HFFc6 (cell line): ENCODE results near the gene KLF4. TPM values are rescaled to one million over a fixed set of nuclear protein-coding genes. Genes with fewer than 3 reads are reported as not detected.
A peak's percentile ranks its signal among the peaks of the same experiment; 100 is the strongest.
"Not testable (repeated sequence)": the region's sequence is repeated elsewhere in the genome, so short reads cannot be mapped to it uniquely, and the experiment has no call there.

ENCODE experiments used
- DNase-seq: peaks from one replicate; pipeline ENCODE4 v3.0.0-alpha.2; 2018
- H3K27ac Mint-ChIP-seq: 2 replicates; pipeline ENCODE4 v1.8.0; 2020; ENCODE audit warnings: mild to moderate bottlenecking, mixed read lengths
- H3K27me3 Mint-ChIP-seq: 2 replicates; pipeline ENCODE4 v1.8.0; 2021; ENCODE audit warnings: mild to moderate bottlenecking, moderate library complexity, mixed read lengths; ENCODE audit not compliant: insufficient read depth
- H3K36me3 Mint-ChIP-seq: 2 replicates; pipeline ENCODE4 v1.8.0; 2021; ENCODE audit warnings: low read depth, mixed read lengths
- H3K4me1 Mint-ChIP-seq: 2 replicates; pipeline ENCODE4 v1.8.0; 2020; ENCODE audit warnings: low read depth, mixed read lengths
- H3K4me3 Mint-ChIP-seq: 2 replicates; pipeline ENCODE4 v1.8.0; 2020; ENCODE audit warnings: mild to moderate bottlenecking, moderate library complexity, mixed read lengths
- H3K9me3 Mint-ChIP-seq: 2 replicates; pipeline ENCODE4 v1.8.0; 2020; ENCODE audit warnings: mild to moderate bottlenecking, mixed read lengths
- CTCF ChIP-seq: fragments of 200-600 bp; sonication (generic); IDR thresholded peaks from 2 replicates; pipeline ENCODE4 v1.5.0; 2021; ENCODE audit warnings: antibody characterized with exemption, mild to moderate bottlenecking
- total RNA-seq, 6 experiments: library from RNA; stranded (reverse); fragmentation: NEBNext Ultra II Directional; extraction: Animal tissue kit (Norgen Biotek cat#: 25700); gene quantifications; 2 replicates in 1 of 6; 3 replicates in 5 of 6; pipeline ENCODE4 v1.2.3, GENCODE V29; 2021

Gene KLF4
- total RNA-seq, 6 experiments from 2014 or later: 1.3 to 3.3 (median 2.4) TPM

GRCh38 chr9:107502464-107502863 lies 12.9 kb upstream of the KLF4 start:
- peaks cover 6% of the 10 kb centered on the region for H3K9me3 Mint-ChIP-seq
- TF ChIP-seq CTCF: no peak
- H3K36me3 Mint-ChIP-seq: no peaks in the 10 kb centered on the region
- peaks cover 14% of the 10 kb centered on the region for H3K4me1 Mint-ChIP-seq
- H3K4me3 Mint-ChIP-seq: no peak overlapping the region
- no peak overlapping the region for H3K27ac Mint-ChIP-seq
- H3K27me3 Mint-ChIP-seq: no peaks in the 10 kb centered on the region; the same call in none of the 2 replicates
- DNase-seq: no peak

GRCh38 chr9:107500421-107501200 lies 11.0 kb upstream of the KLF4 start:
- not testable (repeated sequence) for H3K4me3 Mint-ChIP-seq, H3K36me3 Mint-ChIP-seq, H3K9me3 Mint-ChIP-seq, DNase-seq, H3K27me3 Mint-ChIP-seq, H3K27ac Mint-ChIP-seq
- peaks cover 14% of the 10 kb centered on the region for H3K4me1 Mint-ChIP-seq

GRCh38 chr9:107496976-107497375 lies 7.4 kb upstream of the KLF4 start:
- Mint-ChIP-seq H3K9me3 (no peaks in the 10 kb centered on the region), H3K36me3 (no peaks in the 10 kb centered on the region), H3K4me3 (no peak overlapping the region), H3K4me1 (no peaks in the 10 kb centered on the region; the same call in 1 of the 2 replicates), H3K27me3 (peaks cover 9% of the 10 kb centered on the region), H3K27ac (no peak overlapping the region)
- no peak for TF ChIP-seq CTCF
- no peak for DNase-seq

GRCh38 chr9:107492381-107492970 lies 2.9 kb upstream of the KLF4 start:
- no peak for TF ChIP-seq CTCF
- peaks cover 14% of the 10 kb centered on the region for H3K27me3 Mint-ChIP-seq

GRCh38 chr9:107491081-107492053 lies 1.8 kb upstream of the KLF4 start:
- Mint-ChIP-seq H3K27me3 (peaks cover 15% of the 10 kb centered on the region), H3K4me1 (peaks cover 12% of the 10 kb centered on the region), H3K36me3 (no peaks in the 10 kb centered on the region), H3K9me3 (no peaks in the 10 kb centered on the region), H3K27ac (no peak overlapping the region), H3K4me3 (peak overlapping the region; percentile 94)
- TF ChIP-seq CTCF: no peak
- no peak for DNase-seq

More at GRCh38 chr9:107492381-107492970, 2.9 kb upstream of the KLF4 start:
- H3K27ac Mint-ChIP-seq: no peak overlapping the region
- H3K9me3 Mint-ChIP-seq: no peaks in the 10 kb centered on the region
- H3K36me3 Mint-ChIP-seq: no peaks in the 10 kb centered on the region
- DNase-seq: no peak
- peaks cover 12% of the 10 kb centered on the region for H3K4me1 Mint-ChIP-seq
- no peak overlapping the region for H3K4me3 Mint-ChIP-seq

GRCh38 chr9:107490606-107490970 lies 1.0 kb upstream of the KLF4 start:
- peaks cover 12% of the 10 kb centered on the region for H3K4me1 Mint-ChIP-seq
- not testable (repeated sequence) for H3K36me3 Mint-ChIP-seq, DNase-seq, H3K9me3 Mint-ChIP-seq
- peak overlapping the region; percentile 94 for H3K4me3 Mint-ChIP-seq
- peak overlapping the region; percentile 93 for H3K27ac Mint-ChIP-seq
- H3K27me3 Mint-ChIP-seq: peaks cover 14% of the 10 kb centered on the region
